ENCODE measurements around the gene TADA3.

TADA3 gene

DNA sequence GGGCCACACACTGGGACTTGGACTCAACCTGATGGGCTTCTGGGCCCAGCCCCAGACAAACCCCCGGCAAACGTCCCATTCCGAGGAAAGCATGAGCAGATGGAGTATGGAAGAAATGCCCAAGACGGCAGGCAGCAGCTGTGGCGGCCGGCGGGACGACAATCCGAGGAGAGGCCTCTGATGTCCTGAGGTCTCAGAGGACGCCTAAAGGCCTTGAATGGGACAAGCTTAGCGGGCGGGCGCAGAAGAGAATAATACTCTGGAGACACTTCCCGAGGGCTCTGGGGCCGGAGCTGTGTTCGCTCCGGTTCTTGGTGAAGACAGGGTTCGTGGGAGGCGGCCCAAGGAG lies 43.0 kb downstream of the TADA3 start:
- Mint-ChIP-seq H3K9me3 (no peaks in the 10 kb centered on the region), H3K27me3 (no peaks in the 10 kb centered on the region), H3K36me3 (peaks cover 61% of the 10 kb centered on the region), H3K27ac (peak overlapping the region; percentile 96), H3K4me3 (peak overlapping the region; percentile 92), H3K4me1 (peaks cover 48% of the 10 kb centered on the region)
- no peak for DNase-seq
- CTCF ChIA-PET = interaction anchor here (1.5 to 2.7 kb wide), 3 partner anchors 16 to 44 kb away, joined by 4 to 12 read pairs (median 7); partner anchors contain the start of gene ARPC4

GRCh38 chr3:9748031-9748430 lies 44.2 kb downstream of the TADA3 start:
- no peaks in the 10 kb centered on the region for H3K27me3 Mint-ChIP-seq
- no peak for DNase-seq
- no peak overlapping the region for H3K4me3 Mint-ChIP-seq
- no peak overlapping the region for H3K27ac Mint-ChIP-seq
- no peaks in the 10 kb centered on the region for H3K9me3 Mint-ChIP-seq
- CTCF ChIA-PET = interaction anchor here (0.9 kb wide), 1 partner anchor 11 kb away, joined by 3 read pairs; no protein-coding TSS in a partner anchor
- peaks cover 41% of the 10 kb centered on the region for H3K4me1 Mint-ChIP-seq
- H3K36me3 Mint-ChIP-seq = peaks cover 70% of the 10 kb centered on the region

GRCh38 chr3:9747267-9747666 lies 45.0 kb downstream of the TADA3 start:
- H3K27ac Mint-ChIP-seq = no peak overlapping the region
- H3K27me3 Mint-ChIP-seq = no peaks in the 10 kb centered on the region
- no peaks in the 10 kb centered on the region for H3K9me3 Mint-ChIP-seq
- DNase-seq = no peak
- H3K4me1 Mint-ChIP-seq = peaks cover 44% of the 10 kb centered on the region
- CTCF ChIA-PET = no interaction called here
- peaks cover 77% of the 10 kb centered on the region for H3K36me3 Mint-ChIP-seq
- no peak overlapping the region for H3K4me3 Mint-ChIP-seq

- Mint-ChIP-seq H3K4me3 (no peak overlapping the region), H3K9me3 (no peaks in the 10 kb centered on the region), H3K4me1 (peaks cover 41% of the 10 kb centered on the region), H3K27me3 (no peaks in the 10 kb centered on the region), H3K27ac (no peak overlapping the region), H3K36me3 (peaks cover 73% of the 10 kb centered on the region)
- CTCF ChIA-PET = interaction anchor here (1.6 to 2.0 kb wide), 2 partner anchors 13 to 19 kb away, joined by 5 to 6 read pairs; no protein-coding TSS in a partner anchor
- no peak for DNase-seq
Measured at GRCh38 chr3:9746330-9746729, 45.9 kb downstream of the TADA3 start.

- no peaks in the 10 kb centered on the region for H3K9me3 Mint-ChIP-seq
- H3K4me3 Mint-ChIP-seq = no peak overlapping the region
- DNase-seq = no peak
- peaks cover 33% of the 10 kb centered on the region for H3K4me1 Mint-ChIP-seq
- CTCF ChIA-PET = interaction anchor here (0.6 to 2.0 kb wide), 3 partner anchors 12 to 382 kb away, joined by 3 to 6 read pairs (median 5); no protein-coding TSS in a partner anchor
- no peak overlapping the region for H3K27ac Mint-ChIP-seq
- peaks cover 75% of the 10 kb centered on the region for H3K36me3 Mint-ChIP-seq
- no peaks in the 10 kb centered on the region for H3K27me3 Mint-ChIP-seq
Measured at GRCh38 chr3:9745521-9745920, 46.8 kb downstream of the TADA3 start.

DNA sequence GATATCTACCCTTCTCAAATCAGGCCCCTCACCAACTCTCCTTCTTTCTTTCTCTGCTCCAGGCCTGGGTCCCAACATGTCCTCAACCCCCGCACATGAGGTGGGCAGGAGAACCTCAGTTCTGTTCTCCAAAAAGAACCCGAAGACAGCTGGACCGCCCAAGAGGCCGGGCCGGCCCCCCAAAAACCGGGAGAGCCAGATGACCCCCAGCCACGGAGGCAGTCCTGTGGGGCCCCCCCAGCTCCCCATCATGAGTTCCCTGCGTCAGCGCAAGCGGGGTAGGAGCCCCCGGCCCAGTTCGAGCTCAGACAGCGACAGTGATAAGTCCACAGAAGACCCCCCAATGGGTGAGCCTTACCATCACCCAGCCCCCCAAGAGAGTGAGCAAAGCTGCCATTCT lies 48.1 kb downstream of the TADA3 start:
- Mint-ChIP-seq H3K27ac (no peak overlapping the region), H3K4me1 (peaks cover 26% of the 10 kb centered on the region), H3K9me3 (no peaks in the 10 kb centered on the region), H3K27me3 (no peaks in the 10 kb centered on the region), H3K4me3 (no peak overlapping the region), H3K36me3 (peaks cover 80% of the 10 kb centered on the region)
- CTCF ChIA-PET = no interaction called here
- DNase-seq = no peak

DNA sequence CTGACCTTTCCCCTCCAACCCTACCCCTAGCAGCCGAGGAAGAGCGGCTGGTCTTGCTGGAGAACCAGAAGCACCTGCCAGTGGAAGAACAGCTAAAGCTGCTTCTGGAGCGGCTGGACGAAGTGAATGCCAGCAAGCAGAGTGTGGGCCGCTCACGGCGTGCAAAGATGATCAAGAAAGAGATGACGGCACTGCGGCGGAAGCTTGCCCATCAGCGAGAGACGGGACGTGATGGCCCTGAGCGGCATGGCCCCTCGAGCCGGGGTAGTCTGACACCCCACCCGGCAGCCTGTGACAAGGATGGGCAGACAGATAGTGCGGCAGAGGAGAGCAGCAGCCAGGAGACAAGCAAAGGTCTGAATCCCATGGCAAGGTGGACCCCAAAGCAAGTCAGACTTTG lies 48.7 kb downstream of the TADA3 start:
- no peak overlapping the region for H3K4me3 Mint-ChIP-seq
- peaks cover 82% of the 10 kb centered on the region for H3K36me3 Mint-ChIP-seq
- H3K9me3 Mint-ChIP-seq = no peaks in the 10 kb centered on the region
- no peaks in the 10 kb centered on the region for H3K27me3 Mint-ChIP-seq
- H3K27ac Mint-ChIP-seq = no peak overlapping the region
- CTCF ChIA-PET = no interaction called here
- no peak for DNase-seq
- H3K4me1 Mint-ChIP-seq = peaks cover 24% of the 10 kb centered on the region

DNA sequence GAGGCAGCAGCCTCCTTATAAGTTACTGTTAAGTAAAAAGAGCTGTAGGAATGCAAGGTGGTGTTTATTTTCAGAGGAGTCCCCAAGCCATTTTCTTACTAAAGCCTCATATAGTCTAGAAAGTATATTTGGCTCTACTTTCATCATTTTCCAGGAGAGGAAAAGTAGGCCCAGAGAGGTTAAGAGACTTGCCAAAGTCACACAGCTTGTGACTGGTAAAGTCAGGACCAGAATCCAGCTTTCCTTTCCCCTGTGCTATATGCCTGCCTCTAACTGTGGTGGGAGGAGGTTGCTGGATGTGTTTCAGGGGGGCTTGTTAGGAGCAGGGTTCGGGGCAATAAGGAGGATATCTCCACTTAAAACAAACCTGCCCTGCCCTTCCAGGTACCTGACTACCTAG lies 49.7 kb downstream of the TADA3 start:
- CTCF ChIA-PET = interaction anchor here (0.9 kb wide), 1 partner anchor 9 kb away, joined by 4 read pairs; no protein-coding TSS in a partner anchor
- no peak for DNase-seq
- H3K4me1 Mint-ChIP-seq = peaks cover 24% of the 10 kb centered on the region
- no peaks in the 10 kb centered on the region for H3K9me3 Mint-ChIP-seq
- no peaks in the 10 kb centered on the region for H3K27me3 Mint-ChIP-seq
- no peak overlapping the region for H3K4me3 Mint-ChIP-seq
- peaks cover 82% of the 10 kb centered on the region for H3K36me3 Mint-ChIP-seq
- no peak overlapping the region for H3K27ac Mint-ChIP-seq

DNA sequence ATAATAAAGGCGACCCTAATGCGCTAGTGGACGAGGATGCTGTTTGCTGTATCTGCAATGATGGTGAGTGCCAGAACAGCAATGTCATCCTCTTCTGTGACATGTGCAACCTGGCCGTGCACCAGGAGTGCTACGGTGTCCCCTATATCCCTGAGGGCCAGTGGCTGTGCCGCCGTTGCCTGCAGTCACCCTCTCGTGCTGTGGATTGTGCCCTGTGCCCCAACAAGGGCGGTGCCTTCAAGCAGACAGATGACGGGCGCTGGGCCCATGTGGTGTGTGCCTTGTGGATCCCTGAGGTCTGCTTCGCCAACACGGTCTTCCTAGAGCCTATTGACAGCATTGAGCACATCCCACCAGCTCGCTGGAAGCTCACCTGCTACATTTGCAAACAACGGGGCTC lies 53.1 kb downstream of the TADA3 start:
- DNase-seq = no peak
- Mint-ChIP-seq H3K36me3 (peaks cover 72% of the 10 kb centered on the region), H3K27me3 (no peaks in the 10 kb centered on the region), H3K9me3 (no peaks in the 10 kb centered on the region), H3K4me1 (peaks cover 45% of the 10 kb centered on the region), H3K27ac (no peak overlapping the region), H3K4me3 (no peak overlapping the region)
- CTCF ChIA-PET = interaction anchor here (1.5 to 4.1 kb wide), 2 partner anchors 11 to 12 kb away, joined by 3 to 19 read pairs; partner anchors contain the start of gene OGG1

DNA sequence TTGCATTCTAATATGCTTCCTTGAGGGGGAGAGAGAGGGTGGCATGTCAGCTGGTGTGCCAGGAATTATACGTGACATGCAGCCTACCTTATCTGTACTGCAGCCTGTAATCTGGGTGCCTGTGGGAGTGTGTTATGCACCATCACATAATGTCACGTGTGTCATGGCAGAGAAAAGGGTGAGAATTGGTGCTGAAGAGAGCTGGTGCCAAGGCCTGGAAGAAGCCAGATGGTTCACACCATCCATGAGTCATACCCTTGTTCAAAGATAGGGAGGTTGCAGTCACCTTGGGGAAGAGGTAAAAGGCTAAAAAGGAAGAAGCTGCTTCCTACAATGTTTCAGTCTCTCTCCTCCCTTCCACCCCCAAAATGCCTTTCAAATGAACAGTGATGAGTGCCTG lies 55.4 kb downstream of the TADA3 start:
- peak overlapping the region; percentile 25 for H3K27ac Mint-ChIP-seq
- H3K4me1 Mint-ChIP-seq = peaks cover 53% of the 10 kb centered on the region
- CTCF ChIA-PET = interaction anchor here (0.8 to 4.1 kb wide), 2 partner anchors 10 to 11 kb away, joined by 3 to 19 read pairs; no protein-coding TSS in a partner anchor
- no peak overlapping the region for H3K4me3 Mint-ChIP-seq
- no peaks in the 10 kb centered on the region for H3K27me3 Mint-ChIP-seq
- H3K9me3 Mint-ChIP-seq = no peaks in the 10 kb centered on the region
- no peak for DNase-seq
- H3K36me3 Mint-ChIP-seq = peaks cover 65% of the 10 kb centered on the region

DNA sequence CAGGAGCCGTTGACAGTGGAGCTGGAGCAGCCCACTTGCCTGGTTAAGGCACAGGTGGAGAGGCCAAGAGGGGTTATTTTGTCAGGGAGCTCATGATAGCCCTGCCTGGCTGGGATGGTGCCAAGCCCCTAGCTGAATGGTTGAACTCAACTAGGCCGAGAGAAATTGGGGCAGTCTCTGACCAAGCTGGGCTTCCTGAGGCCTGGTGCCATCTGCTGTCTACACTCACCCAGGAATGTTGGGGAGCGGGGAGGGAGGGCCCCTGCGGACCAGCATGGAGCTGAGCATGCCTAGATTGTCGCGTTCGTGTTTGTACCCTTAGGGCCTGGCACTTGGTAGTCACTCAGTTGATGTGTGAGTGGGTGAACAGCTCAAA lies 59.5 kb downstream of the TADA3 start:
- CTCF ChIA-PET = interaction anchor here (1.2 to 2.1 kb wide), 8 partner anchors 10 to 229 kb away, joined by 3 to 12 read pairs (median 4); partner anchors contain the start of genes ARPC4 and OGG1

GRCh38 chr3:9732080-9732739 lies 60.1 kb downstream of the TADA3 start:
- DNase-seq = peak; percentile 78
- peaks cover 17% of the 10 kb centered on the region for H3K27me3 Mint-ChIP-seq
- no peaks in the 10 kb centered on the region for H3K9me3 Mint-ChIP-seq
- peaks cover 33% of the 10 kb centered on the region for H3K36me3 Mint-ChIP-seq
- peaks cover 69% of the 10 kb centered on the region for H3K4me1 Mint-ChIP-seq
- H3K27ac Mint-ChIP-seq = peak overlapping the region; percentile 94
- H3K4me3 Mint-ChIP-seq = peak overlapping the region; percentile 99
- CTCF ChIA-PET = interaction anchor here (1.3 to 2.1 kb wide), 7 partner anchors 14 to 229 kb away, joined by 3 to 12 read pairs (median 4); partner anchors contain the start of genes ARPC4 and OGG1

More for the DNA sequence above, 59.5 kb downstream of the TADA3 start:
- peak overlapping the region; percentile 99 for H3K4me3 Mint-ChIP-seq
- no peak for DNase-seq
- no peaks in the 10 kb centered on the region for H3K9me3 Mint-ChIP-seq
- H3K4me1 Mint-ChIP-seq = peaks cover 64% of the 10 kb centered on the region
- peaks cover 33% of the 10 kb centered on the region for H3K36me3 Mint-ChIP-seq
- peaks cover 17% of the 10 kb centered on the region for H3K27me3 Mint-ChIP-seq
- H3K27ac Mint-ChIP-seq = peak overlapping the region; percentile 94

DNA sequence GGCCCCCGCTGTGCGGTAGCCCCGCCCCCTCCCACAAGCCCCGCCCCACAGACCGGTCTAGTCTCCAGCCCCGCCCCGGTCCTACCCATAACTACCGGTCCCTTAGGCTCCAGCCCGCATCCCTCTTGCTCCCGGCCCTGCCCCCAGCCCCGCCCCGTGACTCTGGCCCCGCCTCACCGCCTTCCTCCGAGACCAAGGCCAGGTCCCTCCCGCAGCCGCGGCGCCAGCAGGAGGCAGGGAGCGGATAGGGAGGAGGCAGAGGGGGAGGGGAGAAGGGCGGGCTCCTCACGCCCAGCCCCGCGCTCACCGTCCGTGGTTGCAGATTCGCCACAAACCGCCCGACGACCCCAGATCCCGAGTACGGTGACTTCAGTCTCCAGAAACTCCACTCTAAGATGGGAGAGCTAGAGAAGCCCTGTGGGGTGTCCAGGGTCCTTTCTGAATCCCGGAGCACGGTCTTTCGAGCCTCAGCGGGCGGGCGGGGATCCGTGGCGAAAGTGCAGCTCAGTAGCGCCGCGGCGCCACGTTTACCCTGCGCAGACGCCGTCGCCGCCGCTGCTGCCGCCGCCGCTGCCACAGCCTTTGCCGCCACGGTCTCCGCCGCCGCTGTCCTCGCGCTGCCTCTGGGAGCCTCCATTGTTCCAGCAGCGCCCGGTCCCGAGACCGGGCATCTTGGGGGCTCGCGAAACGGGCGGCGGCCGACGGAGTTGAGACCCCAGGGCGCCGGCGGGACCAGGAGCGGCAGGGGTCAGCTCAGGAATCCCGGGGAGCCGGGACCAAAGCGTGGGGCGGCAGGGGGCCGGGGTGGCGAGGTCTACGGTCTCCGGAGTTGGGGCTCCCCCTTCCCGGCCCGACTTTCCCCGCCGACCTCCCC lies 60.8 kb downstream of the TADA3 start, which contains the start of gene BRPF1:
Gene BRPF1 (plus strand): TSS at position 530 of the 874 bp plus-strand sequence. CDS start 2,406 bp downstream, outside the sequence.
- CTCF ChIA-PET = interaction anchor here (1.0 to 2.1 kb wide), 4 partner anchors 17 to 228 kb away, joined by 3 to 7 read pairs (median 6); no protein-coding TSS in a partner anchor
- Mint-ChIP-seq H3K4me3 (peak within 1 kb of the TSS; percentile 99), H3K27ac (peak within 1 kb of the TSS; percentile 95), H3K9me3 (no peaks in the 10 kb centered on the region), H3K27me3 (peaks cover 17% of the 10 kb centered on the region), H3K36me3 (peaks cover 28% of the 10 kb centered on the region), H3K4me1 (peaks cover 71% of the 10 kb centered on the region)
- DNase-seq = peak; percentile 100

DNA sequence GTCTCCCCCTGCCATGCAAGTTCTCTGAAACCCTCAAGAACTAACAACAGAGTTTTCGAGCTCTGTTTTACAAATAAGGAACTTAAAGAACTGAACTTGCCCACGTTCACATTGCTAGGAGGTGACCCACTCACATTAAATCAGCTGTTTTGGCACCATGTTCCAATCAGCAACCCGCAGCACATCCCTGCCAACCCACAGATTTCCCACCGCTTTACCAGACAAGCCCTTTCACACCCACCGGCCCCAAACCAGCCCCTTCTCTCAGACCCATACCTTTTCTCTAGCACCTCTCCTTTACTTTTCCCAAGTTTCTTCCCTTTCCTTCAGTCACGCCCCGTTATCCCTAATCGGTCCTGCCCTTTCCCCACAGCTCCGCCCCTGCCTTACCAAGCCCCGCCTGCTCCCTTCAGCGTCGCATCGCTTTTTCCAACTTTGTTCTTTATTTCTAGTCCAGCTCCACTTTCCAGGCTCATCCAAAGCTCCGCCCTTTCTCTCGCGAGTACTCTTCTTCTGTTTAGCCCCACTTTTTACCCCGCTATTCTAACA lies 61.5 kb downstream of the TADA3 start:
- CTCF ChIA-PET = interaction anchor here (1.0 to 2.1 kb wide), 4 partner anchors 16 to 227 kb away, joined by 3 to 7 read pairs (median 6); no protein-coding TSS in a partner anchor
- peak overlapping the region; percentile 84 for H3K4me3 Mint-ChIP-seq
- peak overlapping the region; percentile 95 for H3K27ac Mint-ChIP-seq
- peaks cover 66% of the 10 kb centered on the region for H3K4me1 Mint-ChIP-seq
- peaks cover 24% of the 10 kb centered on the region for H3K36me3 Mint-ChIP-seq
- no peak for DNase-seq
- no peaks in the 10 kb centered on the region for H3K9me3 Mint-ChIP-seq
- peaks cover 17% of the 10 kb centered on the region for H3K27me3 Mint-ChIP-seq

All from activated naive CD4-positive, alpha-beta T cell treated with anti-CD3 and anti-CD28 coated beads, Interleukin-2, amount 10 ng/mL, durations not matched to agents 7 days and 5 days (primary cell).